ENCODE results near the gene TLCD1. TPM values are rescaled to one million over a fixed set of nuclear protein-coding genes. Genes with fewer than 3 reads are reported as not detected.

Gene TLCD1
- total and polyA plus RNA-seq, 2 donors (not counting 1 experiment from before 2014, with no cell fraction given) = 0.49 to 3.1 TPM

- Histone ChIP-seq H3K79me2 (ENCODE audit: control insufficient read depth, insufficient read depth, low read length) (no peaks in the 10 kb centered on the region), H3K36me3 (replicated peaks in 1 of 2; ENCODE audit: control extremely low read depth in 1 of 2, control insufficient read depth in 1 of 2, extremely low read depth in 1 of 2, insufficient read depth in 2 of 2, low read length in 1 of 2) (no peaks in the 10 kb centered on the region), H3K27ac (ENCODE audit: low read length in 2 of 2) (peak overlapping the region; percentile 69 to 79), H3K4me3 (ENCODE audit: control extremely low read depth in 1 of 5, extremely low read depth in 1 of 5, insufficient read depth in 1 of 5, low read depth in 2 of 5, low read length in 4 of 5) (peak overlapping the region; percentile 52 to 88 (median 73)), H4K20me1 (ENCODE audit: control insufficient read depth, insufficient read depth, low read length, poor library complexity, severe bottlenecking) (no peaks in the 10 kb centered on the region), H3K4me2 (replicated peaks; ENCODE audit: low read depth, low read length, poor library complexity, severe bottlenecking) (peak overlapping the region; percentile 93), H3K9me3 (ENCODE audit: control extremely low read depth in 1 of 3, control insufficient read depth in 2 of 3, insufficient read depth in 1 of 3, low read length in 2 of 3) (no peaks in the 10 kb centered on the region), H3K9ac (ENCODE audit: low read length) (peak overlapping the region; percentile 74), H2AFZ (ENCODE audit: insufficient read depth, low read depth, low read length, poor library complexity, severe bottlenecking) (peak overlapping the region; percentile 96), H3K4me1 (ENCODE audit: control insufficient read depth in 2 of 2, insufficient read depth in 2 of 2, low read length in 2 of 2) (peaks cover 16 to 25% of the 10 kb centered on the region in 2 donors), H3K27me3 (replicated peaks in 1 of 4; ENCODE audit: control extremely low read depth in 1 of 4, control insufficient read depth in 3 of 4, insufficient read depth in 4 of 4, low read length in 3 of 4) (peaks cover 0 to 6% (median 2%) of the 10 kb centered on the region in 4 experiments)
- CTCF ChIA-PET = interaction anchor here (1.2 to 3.2 kb wide), 7 partner anchors 7 to 405 kb away, joined by 3 to 31 read pairs (median 5); partner anchors contain the start of genes RPL23A and TLCD1
- POLR2A ChIA-PET = interaction anchor here (0.6 to 2.8 kb wide), 9 partner anchors 8 to 240 kb away, joined by 3 to 38 read pairs (median 6); partner anchors contain the start of genes BLTP2, NEK8, PHF12 and RPL23A
- Mint-ChIP-seq H3K27me3 (no peaks in the 10 kb centered on the region), H3K4me3 (peak overlapping the region; percentile 96), H3K27ac (peak overlapping the region; percentile 93), H3K4me1 (peaks cover 19% of the 10 kb centered on the region), H3K9me3 (ENCODE audit: insufficient read depth) (no peaks in the 10 kb centered on the region)
- DNase-seq (peak; percentile 83), ATAC-seq (ENCODE audit: low read depth) (peak; percentile 50)
- no peak for TF ChIP-seq EZH2 (IDR thresholded peaks at IDR 0.05; ENCODE audit: borderline replicate concordance, insufficient read depth, low read depth, low read length, poor library complexity, severe bottlenecking)
- no peak for TF ChIP-seq CTCF (IDR thresholded peaks at IDR 0.05)
- WGBS (ENCODE audit: insufficient coverage) = 7% methylated on average over 33 of the region's 34 CpGs
- intact Hi-C loops (cut with micrococcal nuclease) = loop anchor here (10.0 kb wide), 2 partner anchors 137 to 433 kb away; partner anchors contain the start of genes ALDOC and PIGS
Observed at GRCh38 chr17:28712032-28712704, 13.9 kb downstream of the TLCD1 start.

- DNase-seq (no peak), ATAC-seq (ENCODE audit: low read depth) (peak; percentile 26)
- POLR2A ChIA-PET = interaction anchor here (0.6 to 2.8 kb wide), 12 partner anchors 9 to 240 kb away, joined by 3 to 38 read pairs (median 4); partner anchors contain the start of genes BLTP2, NEK8, PHF12 and RPL23A
- Histone ChIP-seq H3K4me1 (ENCODE audit: control insufficient read depth in 2 of 2, insufficient read depth in 2 of 2, low read length in 2 of 2) (peaks cover 11 to 20% of the 10 kb centered on the region in 2 donors), H2AFZ (ENCODE audit: insufficient read depth, low read depth, low read length, poor library complexity, severe bottlenecking) (peak within 1 kb of the TSS; percentile 96), H3K27ac (ENCODE audit: low read length in 2 of 2) (peak within 1 kb of the TSS; percentile 69 to 79), H3K4me3 (ENCODE audit: control extremely low read depth in 1 of 5, extremely low read depth in 1 of 5, insufficient read depth in 1 of 5, low read depth in 2 of 5, low read length in 4 of 5) (peak within 1 kb of the TSS; percentile 54 to 88 (median 73)), H3K27me3 (replicated peaks in 1 of 4; ENCODE audit: control extremely low read depth in 1 of 4, control insufficient read depth in 3 of 4, insufficient read depth in 4 of 4, low read length in 3 of 4) (peaks cover 0 to 2% (median 0%) of the 10 kb centered on the region in 4 experiments), H4K20me1 (ENCODE audit: control insufficient read depth, insufficient read depth, low read length, poor library complexity, severe bottlenecking) (no peaks in the 10 kb centered on the region), H3K79me2 (ENCODE audit: control insufficient read depth, insufficient read depth, low read length) (no peaks in the 10 kb centered on the region), H3K9ac (ENCODE audit: low read length) (peak within 1 kb of the TSS; percentile 74), H3K9me3 (ENCODE audit: control extremely low read depth in 1 of 3, control insufficient read depth in 2 of 3, insufficient read depth in 1 of 3, low read length in 2 of 3) (no peaks in the 10 kb centered on the region), H3K36me3 (replicated peaks in 1 of 2; ENCODE audit: control extremely low read depth in 1 of 2, control insufficient read depth in 1 of 2, extremely low read depth in 1 of 2, insufficient read depth in 2 of 2, low read length in 1 of 2) (no peaks in the 10 kb centered on the region), H3K4me2 (replicated peaks; ENCODE audit: low read depth, low read length, poor library complexity, severe bottlenecking) (peak within 1 kb of the TSS; percentile 93)
- CTCF ChIA-PET = interaction anchor here (0.6 to 3.2 kb wide), 6 partner anchors 8 to 190 kb away, joined by 3 to 31 read pairs (median 6); partner anchors contain the start of genes RPL23A and TLCD1
- H3K4me3 Mint-ChIP-seq = peak within 1 kb of the TSS; percentile 96
- peaks cover 19% of the 10 kb centered on the region for H3K4me1 Mint-ChIP-seq
- 0% methylated on average over 20 of the region's 20 CpGs for WGBS (ENCODE audit: insufficient coverage)
- intact Hi-C loops (cut with micrococcal nuclease) = loop anchor here (1.0 to 10.0 kb wide), 5 partner anchors 8 to 433 kb away; partner anchors contain the start of genes ALDOC, BLTP2, PIGS and RPL23A
- no peaks in the 10 kb centered on the region for H3K27me3 Mint-ChIP-seq
- peak within 1 kb of the TSS; percentile 93 for H3K27ac Mint-ChIP-seq
- H3K9me3 Mint-ChIP-seq (ENCODE audit: insufficient read depth) = no peaks in the 10 kb centered on the region
- no peak for TF ChIP-seq CTCF (IDR thresholded peaks at IDR 0.05)
- TF ChIP-seq EZH2 (IDR thresholded peaks at IDR 0.05; ENCODE audit: borderline replicate concordance, insufficient read depth, low read depth, low read length, poor library complexity, severe bottlenecking) = no peak
Observed at GRCh38 chr17:28711723-28712031, 14.4 kb downstream of the TLCD1 start, which contains the start of gene PROCA1. PROCA1 (minus strand) TSS chr17:28711888; CDS start chr17:28711660, 228 bp downstream.
